GM18951 (cell line): Measurements from ENCODE around the gene RPL18A.

Experiments
- POLR2A ChIP-seq: IDR thresholded peaks from 4 replicates; pipeline ENCODE4 v1.6.1; 2011; ENCODE audit warnings: mild to moderate bottlenecking; ENCODE audit not compliant: insufficient read length, insufficient read depth; ENCODE audit errors: extremely low read depth
- in situ Hi-C: fragments of 300-500 bp; cut with MboI; formaldehyde crosslinking; loops from one replicate; pipeline ENCODE4 v1.12.0; 2022; ENCODE audit warnings: low sequenced_read_pairs, mixed read lengths, inconsistent platforms; ENCODE audit not compliant: unreplicated experiment

RPL18A gene

DNA sequence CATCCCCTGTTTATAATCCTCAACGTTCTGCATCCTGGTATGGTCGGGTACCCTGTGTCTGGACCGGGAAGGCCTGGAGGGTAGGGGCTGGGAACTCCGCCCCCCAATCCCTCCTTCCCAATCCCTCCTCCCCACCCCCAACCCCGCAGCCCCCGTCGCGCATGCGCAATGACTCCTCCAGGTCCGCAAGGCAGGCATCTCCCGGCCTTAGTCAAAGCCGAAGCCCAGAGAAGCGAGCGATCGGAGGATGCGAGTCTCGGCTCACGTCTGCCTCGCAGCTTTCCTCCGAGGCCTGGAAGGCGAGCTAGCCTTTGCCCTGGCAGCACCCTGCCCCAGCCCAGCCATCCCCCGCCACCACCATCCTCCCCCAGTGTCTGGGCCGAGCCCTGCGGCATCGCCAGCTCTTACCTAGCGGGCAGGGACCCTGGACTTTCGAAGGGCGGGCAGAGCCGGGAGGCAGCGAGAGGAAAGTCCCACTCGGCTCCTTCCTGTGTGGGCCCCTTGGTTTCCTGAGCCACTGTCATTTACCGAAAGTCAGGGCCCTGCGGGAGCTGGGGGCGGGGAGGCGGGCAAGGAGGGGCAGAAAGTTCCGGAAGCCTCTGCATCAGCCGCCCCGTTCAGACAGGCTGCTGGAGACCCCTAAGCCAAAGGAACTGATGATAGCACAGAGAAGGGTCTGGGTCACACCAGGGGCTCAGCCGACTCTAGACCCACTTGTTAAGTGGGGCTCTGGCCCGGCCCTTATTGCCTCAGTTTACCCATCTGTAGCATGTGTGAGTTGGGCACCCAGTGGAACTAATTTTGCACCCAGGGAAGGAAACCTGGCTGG lies 12.0 kb upstream of the RPL18A start, which contains the start of gene JAK3:
Gene JAK3 (minus strand): TSS at position 445 of the 829 bp plus-strand sequence. CDS start 3,565 bp downstream, outside the sequence.
- in situ Hi-C loops: no loop called here
- peak; percentile 80 for TF ChIP-seq POLR2A

- no peak for TF ChIP-seq POLR2A
- in situ Hi-C loops: no loop called here
Measured at GRCh38 chr19:17848595-17849292, 11.0 kb upstream of the RPL18A start.

- no peak for TF ChIP-seq POLR2A
- in situ Hi-C loops: no loop called here
Measured at GRCh38 chr19:17854061-17854460, 5.6 kb upstream of the RPL18A start.

DNA sequence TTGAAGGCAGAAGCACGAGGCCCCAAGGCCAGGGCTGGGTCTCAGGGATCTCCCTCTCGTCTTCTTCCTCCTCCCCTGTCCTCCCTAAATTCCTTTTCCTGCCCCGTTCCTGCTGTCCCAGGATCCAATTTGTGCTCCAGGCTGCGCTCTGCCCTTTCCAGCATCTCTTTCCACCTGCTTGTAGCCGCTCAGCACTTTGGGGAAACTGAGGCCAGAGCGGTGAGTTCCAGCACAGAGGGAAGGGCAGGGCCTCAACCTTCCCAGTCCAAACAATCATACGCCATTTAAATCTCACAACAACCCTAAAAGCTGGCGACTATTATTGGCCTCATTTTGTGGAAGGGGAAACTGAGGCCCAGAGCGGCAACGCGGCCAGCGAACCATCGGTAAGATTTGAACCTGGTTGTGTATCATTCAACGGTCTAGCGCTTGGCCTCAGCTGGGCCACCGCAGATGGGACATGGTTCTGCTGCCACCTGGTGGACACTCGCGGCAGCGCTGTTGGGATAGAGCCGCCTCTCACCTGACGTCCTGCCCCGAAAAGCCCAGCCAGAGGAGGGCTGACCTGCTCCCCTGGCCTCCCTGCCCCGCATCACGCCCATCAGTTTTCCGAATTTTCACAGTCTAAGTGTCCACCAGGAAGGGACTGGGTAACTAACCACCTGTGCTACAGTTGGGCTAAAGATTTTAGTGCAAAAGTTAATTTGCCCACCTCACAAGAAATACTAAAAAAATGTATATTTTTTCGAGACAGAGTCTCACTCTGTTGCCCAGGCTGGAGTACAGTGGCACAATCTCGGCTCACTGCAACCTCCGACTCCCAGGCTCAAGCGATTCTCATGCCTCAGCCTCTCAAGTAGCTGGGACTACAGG lies 4.2 kb upstream of the RPL18A start:
- in situ Hi-C loops: no loop called here
- no peak for TF ChIP-seq POLR2A

DNA sequence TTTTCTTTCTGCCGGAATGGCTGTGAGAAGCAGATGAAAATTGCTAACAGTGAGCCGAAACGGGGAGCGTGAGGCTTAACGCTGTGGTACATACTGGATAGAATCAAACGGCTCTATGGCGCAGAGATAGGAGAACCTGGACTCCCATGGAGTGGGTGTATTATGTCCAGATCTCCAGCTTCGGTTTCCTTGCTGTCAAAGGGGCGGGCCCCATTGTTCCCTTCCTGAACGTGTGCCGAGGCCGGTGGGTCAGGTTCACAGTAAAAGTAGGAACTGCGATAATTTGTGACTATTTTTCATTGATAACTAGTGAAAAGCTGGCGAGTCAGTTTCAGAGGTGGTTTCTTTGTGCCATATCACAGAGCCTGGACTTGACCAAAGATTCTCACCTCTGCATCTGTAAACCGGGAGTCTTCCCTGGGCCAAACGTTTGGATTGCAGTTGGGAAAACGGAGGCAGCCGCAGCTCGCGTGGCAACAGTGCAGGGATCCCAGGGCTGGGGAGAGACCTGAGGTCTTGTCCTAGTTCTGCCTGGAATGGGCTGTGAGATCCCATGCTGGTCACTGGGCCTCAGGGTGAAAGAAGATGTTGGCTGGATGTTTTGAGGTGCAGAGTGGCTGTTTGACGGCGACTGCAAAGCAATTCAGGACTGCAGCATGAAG lies 752 bp downstream of the RPL18A start:
- in situ Hi-C loops: loop anchor here (5.0 kb wide), 1 partner anchor 72 kb away; the partner anchor contains the start of gene CCDC124
- TF ChIP-seq POLR2A: no peak

DNA sequence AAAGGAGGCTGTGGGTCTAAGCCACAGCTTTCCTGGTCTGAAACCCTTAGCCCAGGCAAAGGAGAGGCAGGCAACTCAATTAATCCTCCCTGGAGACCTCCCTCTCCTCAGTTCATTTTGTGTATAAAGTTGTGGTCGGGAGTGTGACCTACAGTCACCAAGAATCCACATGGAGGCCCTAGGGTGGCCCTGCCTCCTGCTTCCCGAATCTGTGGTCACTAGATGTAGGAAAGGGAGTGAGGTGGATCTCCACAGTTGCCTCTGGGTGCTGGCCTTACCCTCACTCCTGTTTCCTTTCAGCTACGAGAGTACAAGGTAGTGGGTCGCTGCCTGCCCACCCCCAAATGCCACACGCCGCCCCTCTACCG lies 1.3 kb downstream of the RPL18A start:
- in situ Hi-C loops: loop anchor here (5.0 kb wide), 1 partner anchor 71 kb away; the partner anchor contains the start of gene CCDC124
- no peak for TF ChIP-seq POLR2A

DNA sequence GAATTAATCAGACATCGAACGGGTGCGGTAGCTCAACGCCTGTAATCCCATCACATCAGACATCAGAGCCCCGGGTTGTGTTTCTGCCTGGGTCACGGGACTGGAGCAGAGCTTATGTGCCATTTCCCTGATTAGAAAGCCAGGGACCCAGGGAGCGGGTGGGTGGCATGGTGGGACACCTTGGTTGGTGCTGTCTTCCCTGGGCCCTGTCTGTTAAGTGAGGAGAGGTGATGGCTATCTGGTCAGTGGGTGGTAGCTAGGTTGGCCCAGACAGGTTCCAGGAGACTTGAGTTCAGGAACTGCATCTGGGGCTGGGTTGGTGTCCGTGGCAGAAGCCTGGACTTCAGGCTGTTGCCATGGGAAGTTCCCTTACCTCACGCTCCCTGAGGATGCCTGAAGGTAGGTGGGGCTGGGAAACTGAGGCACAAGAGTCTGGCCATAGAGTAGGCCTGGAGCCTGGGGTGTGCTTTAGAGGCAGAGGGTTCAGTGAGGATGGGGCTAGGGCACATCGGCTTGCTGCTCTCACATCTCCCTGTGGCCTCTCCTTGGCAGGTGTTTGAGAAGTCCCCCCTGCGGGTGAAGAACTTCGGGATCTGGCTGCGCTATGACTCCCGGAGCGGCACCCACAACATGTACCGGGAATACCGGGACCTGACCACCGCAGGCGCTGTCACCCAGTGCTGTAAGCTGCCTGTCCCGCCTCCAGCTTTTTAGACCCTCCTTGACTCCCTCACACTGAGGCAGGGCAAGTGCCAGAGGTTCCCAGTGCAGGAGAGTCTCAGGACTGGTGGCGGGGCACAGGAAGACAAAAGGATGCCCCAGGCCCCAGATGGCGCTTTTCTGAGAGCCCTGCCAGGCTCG lies 2.1 kb downstream of the RPL18A start:
- TF ChIP-seq POLR2A: no peak
- in situ Hi-C loops: loop anchor here (5.0 kb wide), 1 partner anchor 71 kb away; the partner anchor contains the start of gene CCDC124

- in situ Hi-C loops: loop anchor here (5.0 kb wide), 1 partner anchor 69 kb away; the partner anchor contains the start of gene CCDC124
Measured at GRCh38 chr19:17862711-17863519, 3.2 kb downstream of the RPL18A start.

GRCh38 chr19:17863520-17864182 lies 3.9 kb downstream of the RPL18A start:
- no peak for TF ChIP-seq POLR2A

More at GRCh38 chr19:17862711-17863519, 3.2 kb downstream of the RPL18A start:
- peak; percentile 16 for TF ChIP-seq POLR2A

More at GRCh38 chr19:17863520-17864182, 3.9 kb downstream of the RPL18A start:
- in situ Hi-C loops: loop anchor here (5.0 kb wide), 1 partner anchor 69 kb away; the partner anchor contains the start of gene CCDC124
